SJCRH30 (cell line): Measurements from ENCODE around the gene PXK. TPM values are rescaled to one million over a fixed set of nuclear protein-coding genes. Genes with fewer than 3 reads are reported as not detected.
A peak's percentile ranks its signal among the peaks of the same experiment; 100 is the strongest.

Experiments
- DNase-seq, 2 experiments: peaks; one replicate each; pipeline ENCODE4 v3.0.0-alpha.2; 2015 to 2020
- H3K27ac ChIP-seq: fragments of 250-450 bp; sonication (Bioruptor Pico); 2 replicates; pipeline ENCODE4 v1.5.1; 2020; ENCODE audit warnings: mild to moderate bottlenecking, moderate library complexity
- H3K27me3 ChIP-seq: fragments of 250-450 bp; sonication (Bioruptor Pico); 2 replicates; pipeline ENCODE4 v1.5.1; 2020; ENCODE audit warnings: mild to moderate bottlenecking, moderate library complexity
- H3K36me3 ChIP-seq: fragments of 250-450 bp; sonication (Bioruptor Pico); 2 replicates; pipeline ENCODE4 v1.5.1; 2020; ENCODE audit warnings: mild to moderate bottlenecking, moderate library complexity
- H3K4me1 ChIP-seq: fragments of 250-450 bp; sonication (Bioruptor Pico); 2 replicates; pipeline ENCODE4 v1.5.1; 2020; ENCODE audit warnings: mild to moderate bottlenecking, moderate library complexity
- H3K4me3 ChIP-seq: fragments of 250-450 bp; sonication (Bioruptor Pico); 2 replicates; pipeline ENCODE4 v1.5.1; 2020; ENCODE audit warnings: mild to moderate bottlenecking, moderate library complexity
- H3K9me3 ChIP-seq: fragments of 250-450 bp; sonication (Bioruptor Pico); replicated peaks from 2 replicates; pipeline ENCODE4 v1.5.1; 2020; ENCODE audit warnings: mild to moderate bottlenecking, moderate library complexity
- total RNA-seq: library from RNA; depleted of rRNA; stranded (reverse); fragments of >200 nt; shearing (Covaris generic); gene quantifications from 2 replicates; pipeline ENCODE4 v1.2.3, GENCODE V29; 2014

PXK gene
- total RNA-seq, 1 experiment from 2014 or later, result 12.9 TPM

GRCh38 chr3:58350627-58351013, 17.9 kb downstream of the PXK start:
- Histone ChIP-seq H3K36me3 (no peaks in the 10 kb centered on the region), H3K27ac (no peak overlapping the region), H3K9me3 (no peaks in the 10 kb centered on the region), H3K27me3 (no peaks in the 10 kb centered on the region), H3K4me1 (no peaks in the 10 kb centered on the region), H3K4me3 (no peak overlapping the region)
- no peak for DNase-seq

GRCh38 chr3:58351920-58352319, 19.2 kb downstream of the PXK start:
- Histone ChIP-seq H3K4me1 (no peaks in the 10 kb centered on the region), H3K36me3 (no peaks in the 10 kb centered on the region), H3K27ac (no peak overlapping the region), H3K27me3 (no peaks in the 10 kb centered on the region), H3K9me3 (no peaks in the 10 kb centered on the region), H3K4me3 (no peak overlapping the region)
- no peak for DNase-seq

GRCh38 chr3:58352626-58353025, 19.9 kb downstream of the PXK start:
- no peaks in the 10 kb centered on the region for H3K9me3 ChIP-seq
- DNase-seq, result no peak
- H3K4me3 ChIP-seq, result no peak overlapping the region
- H3K4me1 ChIP-seq, result no peaks in the 10 kb centered on the region
- no peak overlapping the region for H3K27ac ChIP-seq
- no peaks in the 10 kb centered on the region for H3K27me3 ChIP-seq
- no peaks in the 10 kb centered on the region for H3K36me3 ChIP-seq

GRCh38 chr3:58353722-58354553, 21.2 kb downstream of the PXK start:
- no peak for DNase-seq
- no peak overlapping the region for H3K4me3 ChIP-seq
- H3K4me1 ChIP-seq, result no peaks in the 10 kb centered on the region
- no peaks in the 10 kb centered on the region for H3K36me3 ChIP-seq
- H3K27ac ChIP-seq, result no peak overlapping the region
- H3K9me3 ChIP-seq, result no peaks in the 10 kb centered on the region
- H3K27me3 ChIP-seq, result no peaks in the 10 kb centered on the region

GRCh38 chr3:58355179-58355578, 22.5 kb downstream of the PXK start:
- no peak overlapping the region for H3K27ac ChIP-seq
- no peaks in the 10 kb centered on the region for H3K4me1 ChIP-seq
- no peaks in the 10 kb centered on the region for H3K27me3 ChIP-seq
- H3K36me3 ChIP-seq, result no peaks in the 10 kb centered on the region
- no peaks in the 10 kb centered on the region for H3K9me3 ChIP-seq
- peak; percentile 3 to 22 for DNase-seq
- no peak overlapping the region for H3K4me3 ChIP-seq

GRCh38 chr3:58356054-58356453, 23.4 kb downstream of the PXK start:
- H3K4me3 ChIP-seq, result no peak overlapping the region
- no peak overlapping the region for H3K27ac ChIP-seq
- no peaks in the 10 kb centered on the region for H3K4me1 ChIP-seq
- DNase-seq, result no peak
- no peaks in the 10 kb centered on the region for H3K9me3 ChIP-seq
- H3K27me3 ChIP-seq, result no peaks in the 10 kb centered on the region
- no peaks in the 10 kb centered on the region for H3K36me3 ChIP-seq

GRCh38 chr3:58357402-58357801, 24.7 kb downstream of the PXK start:
- DNase-seq, result no peak
- H3K27ac ChIP-seq, result no peak overlapping the region
- no peak overlapping the region for H3K4me3 ChIP-seq
- H3K9me3 ChIP-seq, result no peaks in the 10 kb centered on the region
- H3K36me3 ChIP-seq, result no peaks in the 10 kb centered on the region
- no peaks in the 10 kb centered on the region for H3K4me1 ChIP-seq
- H3K27me3 ChIP-seq, result no peaks in the 10 kb centered on the region

GRCh38 chr3:58358092-58358491, 25.4 kb downstream of the PXK start:
- Histone ChIP-seq H3K36me3 (no peaks in the 10 kb centered on the region), H3K4me3 (no peak overlapping the region), H3K27ac (no peak overlapping the region), H3K27me3 (no peaks in the 10 kb centered on the region), H3K4me1 (no peaks in the 10 kb centered on the region), H3K9me3 (no peaks in the 10 kb centered on the region)
- DNase-seq, result no peak

- no peaks in the 10 kb centered on the region for H3K36me3 ChIP-seq
- H3K4me3 ChIP-seq, result no peak overlapping the region
- no peaks in the 10 kb centered on the region for H3K4me1 ChIP-seq
- no peak overlapping the region for H3K27ac ChIP-seq
- no peaks in the 10 kb centered on the region for H3K9me3 ChIP-seq
- DNase-seq, result no peak
- H3K27me3 ChIP-seq, result no peaks in the 10 kb centered on the region
Measured at GRCh38 chr3:58358808-58359207, 26.1 kb downstream of the PXK start.

GRCh38 chr3:58359621-58360020, 26.9 kb downstream of the PXK start:
- DNase-seq, result no peak
- Histone ChIP-seq H3K4me3 (no peak overlapping the region), H3K4me1 (no peaks in the 10 kb centered on the region), H3K27me3 (no peaks in the 10 kb centered on the region), H3K9me3 (no peaks in the 10 kb centered on the region), H3K36me3 (no peaks in the 10 kb centered on the region), H3K27ac (no peak overlapping the region)

GRCh38 chr3:58361866-58362265, 29.2 kb downstream of the PXK start:
- Histone ChIP-seq H3K27me3 (no peaks in the 10 kb centered on the region), H3K36me3 (no peaks in the 10 kb centered on the region), H3K9me3 (no peaks in the 10 kb centered on the region), H3K4me1 (no peaks in the 10 kb centered on the region), H3K4me3 (no peak overlapping the region), H3K27ac (no peak overlapping the region)
- DNase-seq, result no peak

GRCh38 chr3:58366699-58367098, 34.0 kb downstream of the PXK start:
- H3K4me1 ChIP-seq, result no peaks in the 10 kb centered on the region
- H3K27ac ChIP-seq, result no peak overlapping the region
- H3K27me3 ChIP-seq, result no peaks in the 10 kb centered on the region
- H3K4me3 ChIP-seq, result no peak overlapping the region
- DNase-seq, result no peak
- H3K9me3 ChIP-seq, result no peaks in the 10 kb centered on the region
- H3K36me3 ChIP-seq, result no peaks in the 10 kb centered on the region

- DNase-seq, result no peak
- Histone ChIP-seq H3K27ac (no peak overlapping the region), H3K36me3 (no peaks in the 10 kb centered on the region), H3K27me3 (no peaks in the 10 kb centered on the region), H3K9me3 (no peaks in the 10 kb centered on the region), H3K4me3 (no peak overlapping the region), H3K4me1 (no peaks in the 10 kb centered on the region)
Measured at GRCh38 chr3:58369038-58369437, 36.3 kb downstream of the PXK start.

- H3K9me3 ChIP-seq, result no peaks in the 10 kb centered on the region
- H3K27ac ChIP-seq, result no peak overlapping the region
- H3K4me1 ChIP-seq, result peaks cover 4% of the 10 kb centered on the region; the same call in 1 of the 2 replicates
- H3K27me3 ChIP-seq, result no peaks in the 10 kb centered on the region
- H3K4me3 ChIP-seq, result no peak overlapping the region
- no peak for DNase-seq
- H3K36me3 ChIP-seq, result no peaks in the 10 kb centered on the region
Measured at GRCh38 chr3:58369876-58370275, 37.2 kb downstream of the PXK start.

- Histone ChIP-seq H3K27ac (no peak overlapping the region), H3K27me3 (no peaks in the 10 kb centered on the region)
- DNase-seq, result no peak
Measured at GRCh38 chr3:58370407-58370806, 37.7 kb downstream of the PXK start.

GRCh38 chr3:58371754-58372153, 39.1 kb downstream of the PXK start:
- no peak overlapping the region for H3K27ac ChIP-seq
- no peaks in the 10 kb centered on the region for H3K36me3 ChIP-seq
- no peak overlapping the region for H3K4me3 ChIP-seq
- peaks cover 11% of the 10 kb centered on the region for H3K4me1 ChIP-seq
- H3K27me3 ChIP-seq, result no peaks in the 10 kb centered on the region
- no peaks in the 10 kb centered on the region for H3K9me3 ChIP-seq
- no peak for DNase-seq

More at GRCh38 chr3:58370407-58370806, 37.7 kb downstream of the PXK start:
- no peak overlapping the region for H3K4me3 ChIP-seq
- peaks cover 8% of the 10 kb centered on the region for H3K4me1 ChIP-seq
- no peaks in the 10 kb centered on the region for H3K9me3 ChIP-seq
- no peaks in the 10 kb centered on the region for H3K36me3 ChIP-seq
